ENCODE data around the gene ANTXR1.

The ANTXR1 gene

GRCh38 chr2:69269330-69269729 is 256.4 kb downstream of the ANTXR1 start:
- no peak for DNase-seq (ENCODE audit: extremely low read depth, low read depth)
- H3K4me3 ChIP-seq (replicated peaks; ENCODE audit: low read depth, low read length) = no peak overlapping the region
- no peak for TF ChIP-seq CTCF (IDR thresholded peaks at IDR 0.05; ENCODE audit: low read depth, low read length, missing control alignments)

GRCh38 chr2:69271831-69272257 is 258.9 kb downstream of the ANTXR1 start:
- no peak for DNase-seq (ENCODE audit: extremely low read depth, low read depth)
- no peak overlapping the region for H3K4me3 ChIP-seq (replicated peaks; ENCODE audit: low read depth, low read length)
- TF ChIP-seq CTCF (IDR thresholded peaks at IDR 0.05; ENCODE audit: low read depth, low read length, missing control alignments) = no peak

- no peak for TF ChIP-seq CTCF (IDR thresholded peaks at IDR 0.05; ENCODE audit: low read depth, low read length, missing control alignments)
- no peak for DNase-seq (ENCODE audit: extremely low read depth, low read depth)
- H3K4me3 ChIP-seq (replicated peaks; ENCODE audit: low read depth, low read length) = no peak overlapping the region
These were observed 260.0 kb downstream of the ANTXR1 start for GRCh38 chr2:69272803-69273471.

- no peak for TF ChIP-seq CTCF (IDR thresholded peaks at IDR 0.05; ENCODE audit: low read depth, low read length, missing control alignments)
- DNase-seq (ENCODE audit: extremely low read depth, low read depth) = no peak
- no peak overlapping the region for H3K4me3 ChIP-seq (replicated peaks; ENCODE audit: low read depth, low read length)
These were observed 262.5 kb downstream of the ANTXR1 start for GRCh38 chr2:69275490-69275889.

GRCh38 chr2:69278366-69278765 is 265.4 kb downstream of the ANTXR1 start:
- no peak for DNase-seq (ENCODE audit: extremely low read depth, low read depth)
- TF ChIP-seq CTCF (IDR thresholded peaks at IDR 0.05; ENCODE audit: low read depth, low read length, missing control alignments) = no peak
- H3K4me3 ChIP-seq (replicated peaks; ENCODE audit: low read depth, low read length) = no peak overlapping the region

GRCh38 chr2:69279211-69279610 is 266.2 kb downstream of the ANTXR1 start:
- TF ChIP-seq CTCF (IDR thresholded peaks at IDR 0.05; ENCODE audit: low read depth, low read length, missing control alignments) = no peak
- no peak overlapping the region for H3K4me3 ChIP-seq (replicated peaks; ENCODE audit: low read depth, low read length)

More at GRCh38 chr2:69279211-69279610, 266.2 kb downstream of the ANTXR1 start:
- DNase-seq (ENCODE audit: extremely low read depth, low read depth) = no peak
